GM21526 (cell line): Measurements from ENCODE around the gene PIF1.
"Not testable (repeated sequence)": the region's sequence is repeated elsewhere in the genome, so short reads cannot be mapped to it uniquely, and the experiment has no call there.

Experiments used
- ATAC-seq: cut with Tn5 transposase; IDR thresholded peaks from one replicate; pipeline ENCODE4 v1.9.1; 2021; ENCODE audit warnings: moderate library complexity; ENCODE audit not compliant: unreplicated experiment, low FRiP score

PIF1 gene

DNA sequence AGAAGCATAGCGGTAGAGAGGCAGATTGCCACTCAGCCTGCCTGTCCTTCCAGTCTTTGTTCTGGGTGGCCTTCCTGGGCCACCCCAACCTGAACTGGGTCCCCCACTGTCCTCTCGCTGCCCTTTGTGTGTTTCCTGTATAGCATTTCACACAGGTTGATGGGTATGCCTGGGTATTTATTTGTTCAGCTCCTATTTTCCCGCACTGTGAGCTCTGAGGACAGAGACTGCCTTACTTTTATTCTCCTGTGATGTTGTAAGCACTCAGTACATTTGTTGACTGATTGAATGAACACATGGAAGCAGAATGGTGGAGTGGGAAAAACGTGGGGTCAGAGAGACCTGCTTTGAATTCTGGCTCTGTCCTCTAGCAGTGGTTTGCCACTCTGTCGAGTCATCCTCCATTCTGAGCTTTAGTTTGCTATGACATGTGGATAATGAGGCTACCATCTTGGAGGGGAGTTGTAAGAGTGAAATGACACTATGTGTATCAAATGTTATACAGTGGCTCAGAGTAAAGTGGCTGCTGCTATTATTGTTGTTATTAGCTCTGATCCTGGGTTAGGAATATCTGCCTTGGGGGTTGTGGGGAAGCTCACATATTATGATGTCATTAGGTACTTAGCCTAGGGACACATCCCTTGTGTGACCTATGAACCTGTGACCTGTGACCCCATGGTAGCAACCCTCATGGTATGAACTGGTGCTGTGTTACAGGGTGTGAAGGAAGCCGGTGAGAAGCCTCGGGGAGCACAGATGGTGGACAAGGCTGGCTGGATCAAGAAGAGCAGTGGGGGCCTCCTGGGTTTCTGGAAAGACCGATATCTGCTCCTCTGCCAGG is 22.6 kb upstream of the PIF1 start:
- no peak for ATAC-seq

DNA sequence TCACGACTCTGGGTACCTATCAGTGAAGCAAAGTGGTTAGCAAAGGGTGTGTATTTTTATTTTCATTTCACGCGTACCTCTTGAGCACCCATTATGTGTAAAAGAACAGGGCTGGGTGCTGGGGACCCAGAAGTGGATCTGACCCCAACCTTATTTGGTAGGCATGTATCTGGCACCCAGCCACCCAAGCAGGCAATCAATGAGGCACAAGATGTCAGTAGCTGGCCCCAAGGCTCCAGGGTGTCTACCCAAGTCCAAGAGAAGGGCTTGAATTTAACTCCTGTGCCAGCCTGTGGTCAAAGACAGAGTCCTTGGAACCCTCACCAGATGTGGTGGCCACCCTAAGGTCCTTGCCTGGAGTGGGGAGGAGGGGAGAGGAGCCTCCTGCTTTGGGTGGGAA is 22.0 kb upstream of the PIF1 start:
- ATAC-seq: no peak

DNA sequence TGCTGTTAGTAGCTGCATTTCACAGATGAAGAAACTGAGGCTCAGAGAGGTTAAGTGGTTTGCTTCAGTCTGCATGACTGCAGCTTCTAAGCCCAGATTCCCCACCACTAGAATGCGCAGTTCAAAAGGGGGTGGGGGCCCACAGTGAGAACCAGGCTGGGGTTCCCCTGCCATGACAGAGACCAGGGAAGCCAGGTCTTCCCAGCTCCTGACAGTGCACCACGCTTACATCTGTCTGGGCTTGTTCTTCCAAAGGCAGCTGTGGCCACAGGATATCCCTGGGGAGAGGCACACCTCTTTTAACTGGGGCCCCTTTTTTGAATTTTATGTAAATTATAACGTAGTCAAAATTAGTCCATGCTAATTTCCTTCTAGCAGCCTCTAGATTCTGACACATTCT is 21.6 kb upstream of the PIF1 start:
- ATAC-seq: no peak

DNA sequence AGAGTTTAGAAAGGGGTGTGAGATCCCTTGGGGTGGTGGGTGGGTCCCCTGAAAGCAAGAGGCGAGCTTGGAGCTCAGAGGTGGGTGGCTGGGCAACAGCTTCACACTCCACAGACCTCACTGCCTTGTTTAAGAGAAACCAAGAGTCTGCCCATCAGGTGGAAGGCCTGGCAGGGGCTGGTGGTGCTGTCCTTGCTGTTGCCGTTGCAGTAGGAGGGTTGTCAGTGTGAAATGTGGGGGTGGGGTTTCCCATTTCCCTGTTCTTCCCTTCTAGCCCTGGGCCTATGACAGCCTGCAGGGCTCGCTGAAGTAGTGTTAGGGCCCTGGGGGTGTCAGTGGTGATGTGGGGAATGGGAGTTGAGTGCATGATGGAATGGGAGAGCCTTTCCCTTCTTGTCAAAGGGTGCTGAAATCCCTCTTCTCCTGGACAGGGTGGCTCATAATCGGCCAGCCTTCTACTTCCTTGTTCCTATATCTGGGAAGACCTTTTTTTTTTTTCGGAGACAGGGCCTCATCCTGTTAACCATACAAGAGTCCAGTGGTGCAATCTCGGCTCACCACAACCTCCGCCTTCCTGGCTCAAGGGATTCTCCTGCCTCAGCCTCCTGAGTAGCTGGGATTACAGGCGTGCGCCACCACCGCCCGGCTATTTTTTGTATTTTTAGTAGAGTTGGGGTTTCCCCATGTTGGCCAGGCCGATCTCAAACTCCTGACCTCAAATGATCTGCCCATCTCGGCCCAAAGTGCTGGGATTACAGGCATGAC is 20.6 kb upstream of the PIF1 start:
- ATAC-seq: no peak

DNA sequence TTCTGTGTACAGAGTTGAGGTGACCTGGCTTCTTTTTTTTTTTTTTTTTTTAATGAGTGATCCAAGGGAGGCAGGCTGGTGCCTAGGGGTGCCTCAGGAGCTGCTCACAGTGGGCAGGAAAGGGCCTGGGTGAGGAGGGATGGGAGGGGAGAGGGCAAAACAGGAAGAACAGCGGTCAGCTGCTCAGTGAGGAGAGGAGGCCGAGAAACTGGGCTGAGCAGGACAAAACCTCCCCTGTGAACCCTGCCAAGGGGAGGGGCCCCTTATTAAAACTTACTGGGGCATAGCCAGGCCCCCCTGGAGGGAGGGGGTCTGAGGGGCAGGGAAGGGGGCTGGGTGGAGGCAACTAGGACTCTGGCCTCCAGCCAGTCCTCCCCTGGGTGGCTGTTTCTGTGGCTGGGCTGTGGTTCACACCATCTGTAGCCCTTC is 19.8 kb upstream of the PIF1 start:
- no peak for ATAC-seq

DNA sequence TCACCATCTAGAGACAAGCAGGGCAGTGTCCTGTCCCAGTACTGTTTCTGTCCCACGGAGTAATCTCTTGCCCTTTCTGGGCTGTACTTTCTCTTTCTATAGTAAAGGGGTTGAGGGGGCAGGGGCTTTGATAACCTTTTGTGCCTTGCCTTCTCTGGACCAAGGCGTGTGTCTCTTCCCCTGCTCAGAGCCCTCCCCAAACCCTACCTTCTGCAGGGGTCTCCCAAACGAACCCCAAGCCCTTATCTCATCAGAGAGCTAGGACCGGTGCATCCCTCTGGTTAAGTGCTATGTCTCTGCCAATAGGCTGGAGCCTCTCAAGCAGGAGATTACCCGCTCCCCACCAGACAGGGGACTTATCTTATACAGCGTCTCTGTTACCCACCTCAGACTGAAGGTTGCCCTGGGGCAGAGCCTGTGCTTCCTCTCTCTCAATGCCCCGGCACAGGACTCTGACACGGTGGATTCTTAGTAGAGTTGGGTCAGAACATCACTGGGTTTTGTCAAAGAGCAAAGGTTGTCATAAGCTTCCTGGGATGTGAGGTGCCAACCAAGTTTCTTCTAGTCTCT is 19.2 kb upstream of the PIF1 start:
- ATAC-seq: no peak

DNA sequence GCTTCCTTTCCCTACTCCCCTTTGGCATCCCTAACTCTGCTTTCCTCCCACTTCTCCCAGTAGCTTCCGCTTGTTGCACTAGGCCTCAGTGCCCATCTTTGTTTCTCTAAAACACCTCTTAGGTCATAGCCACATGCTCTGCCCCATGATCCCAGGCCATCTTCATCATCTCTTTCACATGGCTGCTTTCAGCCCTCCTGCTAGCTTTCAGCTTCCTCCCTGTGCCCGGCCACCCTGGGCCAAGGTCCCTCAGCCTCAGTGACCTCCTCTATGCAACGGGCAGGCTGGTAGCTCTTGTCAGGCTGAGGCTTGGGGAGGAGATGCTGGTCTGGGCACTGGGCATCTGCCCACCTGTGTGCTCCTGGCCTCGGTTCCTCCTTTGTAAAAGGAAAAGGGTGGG is 18.5 kb upstream of the PIF1 start:
- no peak for ATAC-seq

DNA sequence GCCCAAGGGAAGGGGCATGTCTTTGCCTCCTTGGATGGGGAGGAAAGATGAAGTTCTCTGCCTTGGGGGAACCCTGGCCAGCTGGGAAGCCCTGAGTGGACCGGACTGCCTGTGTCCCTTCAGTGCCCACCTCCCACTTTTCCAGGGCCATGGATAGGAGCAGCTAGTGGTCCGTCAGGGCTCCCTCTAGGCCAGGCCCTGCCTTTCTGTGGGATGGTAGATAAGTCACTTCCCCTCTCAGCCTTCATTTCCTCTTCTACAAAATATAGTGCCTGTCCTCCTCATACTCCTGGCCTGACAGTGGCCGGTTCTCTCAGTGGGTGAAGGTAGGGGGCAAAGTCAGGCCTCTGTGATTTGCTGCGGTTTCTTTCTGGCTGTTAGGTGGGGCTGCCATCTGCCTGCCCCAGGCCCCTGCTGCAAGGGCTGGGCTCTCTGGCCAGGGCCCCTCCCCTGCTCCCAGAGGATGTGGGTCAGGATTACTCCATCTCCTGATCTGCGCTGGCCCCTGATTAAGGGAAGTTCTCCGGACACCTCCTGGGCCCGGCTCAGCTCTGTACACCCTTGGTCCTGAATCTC is 17.6 kb upstream of the PIF1 start:
- no peak for ATAC-seq

DNA sequence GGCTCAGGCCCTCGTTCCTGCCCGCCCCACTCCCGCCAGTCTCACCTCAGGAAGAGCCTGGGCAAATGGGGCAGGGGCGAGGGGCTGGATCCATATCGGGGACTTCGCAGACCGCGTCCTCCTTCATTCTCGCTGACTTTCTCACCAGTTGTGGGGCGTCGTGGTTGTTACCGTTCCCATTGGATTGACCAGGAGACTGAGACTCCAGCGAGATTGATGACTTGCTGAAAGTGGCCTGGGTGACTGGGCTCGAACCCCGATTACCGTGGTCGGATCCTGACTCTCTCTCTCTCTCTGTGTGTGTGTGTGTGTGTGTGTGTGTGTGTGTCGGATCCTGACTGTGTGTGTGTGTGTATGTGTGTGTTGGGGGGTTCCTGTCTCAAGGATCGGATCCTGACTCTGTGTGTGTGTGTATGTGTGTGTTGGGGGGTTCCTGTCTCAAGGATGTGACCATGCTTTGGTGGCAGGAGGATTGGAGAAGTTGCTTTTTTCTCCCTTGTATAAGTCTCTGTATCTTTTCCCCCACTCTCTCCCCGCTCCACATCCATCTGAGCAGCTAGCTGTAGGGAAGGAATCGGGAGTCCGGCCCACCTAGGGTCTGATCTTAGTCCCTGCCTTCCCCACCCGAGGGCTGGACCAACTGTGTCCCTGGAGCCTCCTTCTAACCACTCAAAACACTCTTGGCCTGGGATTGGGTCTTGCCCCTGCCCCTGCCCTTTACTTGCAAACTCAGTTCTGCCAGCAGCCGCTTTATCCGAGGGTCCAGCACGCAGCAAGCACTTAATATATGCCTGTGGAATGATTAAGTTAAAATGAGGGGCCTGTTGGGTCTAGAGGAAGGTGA is 16.9 kb upstream of the PIF1 start:
- ATAC-seq: peak; percentile 1

DNA sequence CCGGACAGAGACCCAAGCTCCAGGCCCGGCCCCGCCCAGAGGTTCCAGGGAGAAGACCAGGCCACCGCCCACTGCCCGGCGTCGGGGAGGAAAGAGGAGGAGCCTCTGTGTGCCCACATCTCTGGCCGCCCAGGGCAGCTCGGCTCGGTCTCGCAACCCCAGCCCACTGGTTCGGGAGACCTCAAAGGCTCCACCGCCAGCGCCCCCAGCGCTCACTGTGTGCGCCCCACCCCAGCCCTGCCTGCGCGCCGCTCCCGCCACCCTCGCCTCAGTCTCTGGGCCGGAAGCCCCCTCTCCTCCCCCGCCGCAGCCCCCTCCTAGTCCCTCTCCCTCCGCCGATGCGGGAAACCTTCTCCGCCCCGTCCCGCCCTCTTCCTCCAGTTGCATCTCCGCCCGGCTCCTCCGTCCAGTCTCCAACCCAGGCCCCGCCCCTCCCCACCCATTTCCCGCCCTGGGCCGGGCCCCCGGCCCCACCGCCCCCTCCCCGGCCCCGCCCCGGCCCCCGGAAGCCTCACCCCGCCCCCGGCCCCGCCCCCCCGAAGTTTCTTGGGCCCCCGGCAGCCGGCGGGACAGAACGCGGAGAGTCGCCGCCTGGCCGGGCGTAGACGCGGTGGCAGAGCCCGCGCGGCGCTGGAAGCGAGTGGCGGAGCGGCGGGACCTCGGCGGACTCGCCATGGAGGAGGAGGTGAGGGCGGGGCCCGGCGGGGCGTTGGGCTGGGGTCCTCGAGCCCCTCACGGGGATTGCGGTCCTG is 16.1 kb upstream of the PIF1 start, which contains the start of gene PLEKHO2:
PLEKHO2 (plus strand) TSS at position 572 of the 752 bp plus-strand sequence; CDS start at position 674, 102 bp downstream.
- ATAC-seq: peak; percentile 46

DNA sequence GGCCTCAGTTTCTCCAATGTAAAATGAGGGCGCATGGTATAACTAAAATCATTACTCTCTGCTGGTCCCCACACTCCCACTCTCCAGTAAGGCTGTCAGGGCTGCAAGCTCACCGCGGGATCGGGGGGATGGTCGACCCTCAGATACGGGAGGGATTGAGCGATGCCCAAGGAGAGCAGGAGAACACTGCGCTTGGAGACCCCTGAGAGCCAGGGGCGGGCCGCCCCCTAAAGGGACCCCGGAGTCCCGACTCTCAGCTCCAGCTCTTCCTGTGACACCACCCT is 15.6 kb upstream of the PIF1 start:
- no peak for ATAC-seq

DNA sequence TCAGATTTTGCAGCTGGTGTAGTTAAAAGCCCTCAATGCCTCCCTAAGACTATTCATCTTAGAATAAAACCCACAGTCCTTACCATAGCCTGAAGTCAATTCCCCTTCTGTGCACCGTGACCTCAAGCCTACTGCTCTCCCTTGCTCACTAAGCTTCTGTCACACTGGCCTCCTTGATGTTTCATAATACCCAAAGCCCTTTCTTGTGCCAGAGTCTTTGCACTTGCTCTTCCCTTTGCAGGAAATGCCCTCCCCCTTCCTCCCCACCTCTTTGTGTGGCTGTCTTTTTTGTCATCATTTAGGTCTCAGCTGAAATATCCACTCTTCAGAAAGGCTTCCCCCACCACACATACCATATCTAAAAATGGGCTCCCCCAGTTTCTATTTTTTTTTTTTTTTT is 12.1 kb upstream of the PIF1 start:
- no peak for ATAC-seq

DNA sequence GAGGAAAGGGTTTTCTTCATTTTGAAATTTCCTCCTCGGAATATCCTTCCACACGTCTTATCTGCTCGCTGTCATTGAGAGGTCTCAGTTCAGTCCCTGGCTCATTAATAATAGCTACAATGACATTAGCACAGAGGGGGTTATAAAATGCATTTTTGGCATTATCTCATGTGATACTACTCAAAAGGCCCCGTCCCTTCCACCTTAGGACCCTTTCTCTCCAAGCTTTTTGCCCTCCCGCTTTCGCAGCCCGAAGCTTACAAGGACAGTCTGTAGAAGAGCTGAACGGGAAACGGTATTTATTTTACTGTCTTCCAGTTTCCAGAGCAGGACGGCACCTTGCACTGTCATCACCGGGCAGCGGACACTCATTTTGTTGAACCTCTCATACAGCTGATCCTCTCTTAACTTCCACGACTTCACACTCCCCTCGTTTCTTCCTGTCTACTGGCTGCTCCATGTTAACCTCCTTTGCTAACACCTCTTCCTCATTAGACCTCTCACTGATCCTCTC is 10.6 kb upstream of the PIF1 start:
- peak; percentile 26 for ATAC-seq

DNA sequence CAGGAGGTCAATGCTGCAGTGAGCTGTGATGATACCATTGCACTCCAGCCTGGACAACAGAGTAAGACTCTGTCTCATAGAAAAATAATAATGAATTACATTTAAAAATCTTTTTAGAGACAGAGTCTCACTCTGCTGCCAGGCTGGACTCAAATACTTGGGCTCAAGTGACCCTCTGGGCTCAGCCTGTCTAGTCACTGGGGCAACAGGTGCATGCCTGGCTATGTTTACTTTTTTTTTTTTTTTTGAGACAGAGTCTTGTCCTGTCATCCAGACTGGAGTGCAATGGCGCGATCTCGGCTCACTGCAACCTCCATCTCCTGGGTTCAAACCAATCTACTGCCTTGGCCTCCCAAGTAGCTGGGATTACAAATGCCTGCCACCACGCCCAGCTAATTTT is 8.2 kb upstream of the PIF1 start:
- ATAC-seq: no peak

DNA sequence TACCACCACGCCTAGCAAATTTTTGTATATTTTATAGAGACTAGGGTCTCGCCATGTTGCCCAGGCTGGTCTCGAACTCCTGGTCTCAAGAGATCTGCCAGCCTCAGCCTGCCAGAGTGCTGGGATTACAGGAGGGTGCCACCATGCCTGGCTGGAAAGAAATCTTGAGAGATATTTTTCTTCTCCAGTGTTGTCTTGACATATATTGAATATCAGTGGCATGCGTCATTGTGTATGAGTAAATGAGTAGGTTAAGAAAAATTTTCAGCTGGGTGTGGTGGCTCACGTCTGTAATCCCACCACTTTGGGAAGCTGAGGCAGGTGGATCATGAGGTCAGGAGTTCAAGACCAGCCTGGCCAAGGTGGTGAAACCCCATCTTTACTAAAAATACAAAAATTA is 3.5 kb upstream of the PIF1 start:
- no peak for ATAC-seq

DNA sequence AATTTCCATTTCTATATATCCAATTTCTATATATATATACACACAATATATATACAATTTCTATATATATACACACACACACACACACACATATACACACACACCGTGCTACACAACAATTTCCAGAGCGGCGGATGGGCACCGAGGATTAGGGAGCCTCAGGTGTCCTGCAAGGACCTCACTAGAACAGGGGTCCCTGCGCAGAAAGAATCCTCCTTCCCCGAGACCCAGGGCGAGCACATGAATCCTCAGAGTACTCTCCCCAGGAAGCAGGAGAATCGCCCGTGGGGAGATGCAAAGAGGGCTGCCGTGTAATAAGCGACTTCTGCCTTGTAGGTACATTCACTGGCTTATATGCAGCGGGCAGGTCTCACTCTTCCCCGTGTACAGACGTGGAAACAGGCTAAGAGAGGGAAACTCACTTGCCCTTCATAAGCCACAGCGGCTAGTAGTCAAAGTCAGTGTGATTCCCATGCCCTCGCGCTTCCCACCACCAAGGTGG is 467 bp downstream of the PIF1 start:
- ATAC-seq: peak; percentile 14

DNA sequence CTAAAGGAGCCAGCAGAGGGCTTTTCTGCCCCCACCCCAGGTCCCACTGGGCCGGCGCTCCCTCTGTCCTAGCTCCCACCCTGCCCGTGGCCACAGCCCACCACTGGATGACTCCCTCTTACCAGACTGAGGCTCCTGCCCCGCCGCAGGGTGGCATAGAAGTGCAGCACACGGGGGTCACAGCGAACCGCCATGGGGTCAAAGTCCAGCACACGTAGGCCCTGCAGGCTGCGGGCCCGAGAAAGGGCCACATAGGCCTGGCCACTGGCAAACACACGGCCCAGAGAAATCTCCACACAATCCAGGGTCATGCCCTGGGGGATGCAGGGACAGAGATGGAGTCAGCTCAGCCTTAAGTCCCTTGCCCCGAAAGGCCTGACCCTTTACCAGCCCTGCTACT is 9.0 kb downstream of the PIF1 start:
- no peak for ATAC-seq

DNA sequence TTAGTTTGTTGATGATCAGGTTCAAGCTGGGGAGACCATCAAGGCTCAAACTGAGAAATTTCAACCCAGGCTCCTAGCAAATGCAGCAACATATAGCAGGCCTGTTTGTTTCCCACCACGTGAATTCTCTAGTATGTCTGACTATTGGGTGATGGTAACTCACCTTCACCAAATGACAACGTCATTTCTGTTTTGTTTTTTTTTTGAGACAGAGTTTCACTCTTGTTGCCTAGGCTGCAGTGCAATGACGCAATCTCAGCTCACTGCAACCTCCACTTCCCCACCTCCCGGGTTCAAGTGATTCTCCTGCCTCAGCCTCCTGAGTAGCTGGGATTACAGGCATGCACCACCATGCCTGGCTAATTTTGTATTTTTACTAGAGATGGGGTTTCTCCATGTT is 10.5 kb downstream of the PIF1 start:
- ATAC-seq: not testable (repeated sequence)

DNA sequence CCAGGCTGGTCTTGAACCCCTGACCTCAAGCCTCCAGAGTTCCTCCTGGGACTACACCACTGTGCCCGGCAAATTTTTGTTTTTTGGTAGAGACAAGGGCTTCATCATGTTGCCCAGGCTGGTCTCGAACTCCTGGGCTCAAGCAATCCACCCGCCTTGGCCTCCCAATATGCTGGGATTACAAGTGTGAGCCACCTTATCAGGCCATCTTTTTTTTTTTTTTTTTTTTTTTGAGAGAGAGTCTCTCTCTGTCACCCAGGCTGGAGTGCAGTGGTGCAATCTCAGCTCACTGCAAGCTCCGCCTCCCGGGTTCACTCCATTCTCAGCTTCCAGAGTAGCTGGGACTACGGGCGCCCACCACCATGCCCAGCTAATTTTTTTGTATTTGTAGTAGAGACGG is 11.2 kb downstream of the PIF1 start:
- not testable (repeated sequence) for ATAC-seq
